SKM-1 (cell line): Measurements from ENCODE around the gene G6PC3.
"Not testable (repeated sequence)": the region's sequence is repeated elsewhere in the genome, so short reads cannot be mapped to it uniquely, and the experiment has no call there.

Source experiments
- DNase-seq: peaks from one replicate; lab custom pipeline; 2025; ENCODE audit not compliant: unreplicated experiment; lab: John Stamatoyannopoulos, UW

The G6PC3 gene

GRCh38 chr17:44070455-44071197 lies at the start of gene G6PC3:
Gene G6PC3 (plus strand): TSS chr17:44070735. CDS start chr17:44070966, 231 bp downstream.
- DNase-seq = peak; percentile 91

GRCh38 chr17:44021227-44021626 lies 49.3 kb upstream of the G6PC3 start:
- DNase-seq = not testable (repeated sequence)

GRCh38 chr17:44022246-44022645 lies 48.3 kb upstream of the G6PC3 start:
- DNase-seq = no peak

- no peak for DNase-seq
These were observed 46.8 kb upstream of the G6PC3 start for GRCh38 chr17:44023545-44024270.

GRCh38 chr17:44024271-44024663 lies 46.3 kb upstream of the G6PC3 start:
- DNase-seq = no peak

GRCh38 chr17:44024853-44025252 lies 45.7 kb upstream of the G6PC3 start:
- DNase-seq = no peak

GRCh38 chr17:44029736-44030135 lies 40.8 kb upstream of the G6PC3 start:
- DNase-seq = no peak

- DNase-seq = no peak
These were observed 40.1 kb upstream of the G6PC3 start for GRCh38 chr17:44030482-44030881.

- no peak for DNase-seq
These were observed 36.6 kb upstream of the G6PC3 start for GRCh38 chr17:44033861-44034408.

- not testable (repeated sequence) for DNase-seq
These were observed 35.8 kb upstream of the G6PC3 start for GRCh38 chr17:44034688-44035087.

- DNase-seq = no peak
These were observed 33.1 kb upstream of the G6PC3 start for GRCh38 chr17:44037471-44037870.

- DNase-seq = no peak
These were observed 31.9 kb upstream of the G6PC3 start for GRCh38 chr17:44038604-44039011.

- no peak for DNase-seq
These were observed 30.5 kb upstream of the G6PC3 start for GRCh38 chr17:44039829-44040635.

- DNase-seq = no peak
These were observed 27.3 kb upstream of the G6PC3 start for GRCh38 chr17:44043272-44043696.

GRCh38 chr17:44044071-44044470 lies 26.5 kb upstream of the G6PC3 start:
- no peak for DNase-seq

GRCh38 chr17:44045486-44045885 lies 25.0 kb upstream of the G6PC3 start:
- no peak for DNase-seq

- not testable (repeated sequence) for DNase-seq
These were observed 23.6 kb upstream of the G6PC3 start for GRCh38 chr17:44046893-44047292.

GRCh38 chr17:44049294-44050060 lies 21.1 kb upstream of the G6PC3 start:
- DNase-seq = no peak

- DNase-seq = no peak
These were observed 17.2 kb upstream of the G6PC3 start for GRCh38 chr17:44053125-44053872.
